ENCODE data around the gene IGFL1.
A peak's percentile ranks its signal among the peaks of the same experiment; 100 is the strongest.
"Not testable (repeated sequence)": the region's sequence is repeated elsewhere in the genome, so short reads cannot be mapped to it uniquely, and the experiment has no call there.

IGFL1 gene

DNA sequence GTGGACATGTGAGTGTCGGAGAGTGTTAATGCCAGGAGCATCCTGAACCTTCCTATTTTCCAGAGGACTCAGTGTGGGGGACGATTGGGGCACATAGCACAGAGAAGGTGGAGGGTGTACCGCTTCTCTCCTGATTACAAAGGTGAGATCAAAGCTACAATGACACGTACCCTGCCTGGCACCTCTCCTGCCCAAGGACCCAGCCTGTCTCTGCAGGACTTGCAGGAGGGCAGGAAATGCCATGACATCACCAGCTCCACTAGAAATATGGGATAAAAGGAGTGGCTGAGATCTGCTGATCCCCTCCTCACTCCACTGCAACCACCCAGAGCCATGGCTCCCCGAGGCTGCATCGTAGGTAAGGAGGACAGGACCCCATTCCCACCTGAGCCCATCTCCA lies at the start of gene IGFL1:
Gene IGFL1, plus strand, starts transcription at position 301 of the 400 bp plus-strand sequence. Its CDS starts 33 bp downstream, at position 334.
- H3K27me3 ChIP-seq (ENCODE audit: insufficient read depth, low read length), result peaks cover 67% of the 10 kb centered on the region
- no peaks in the 10 kb centered on the region for H3K79me2 ChIP-seq (ENCODE audit: control insufficient read depth, insufficient read depth, low read length, unreplicated experiment)
- no peak within 1 kb of the TSS for H2AFZ ChIP-seq (ENCODE audit: low read length, unreplicated experiment)
- H3K27ac ChIP-seq (ENCODE audit: low read depth, low read length), result no peak within 1 kb of the TSS
- no peaks in the 10 kb centered on the region for H3K4me1 ChIP-seq (ENCODE audit: control insufficient read depth, insufficient read depth, low read length, unreplicated experiment)
- no peak within 1 kb of the TSS for H3K4me3 ChIP-seq (ENCODE audit: low read depth, low read length)
- H3K36me3 ChIP-seq (ENCODE audit: insufficient read depth, low read length), result no peaks in the 10 kb centered on the region

DNA sequence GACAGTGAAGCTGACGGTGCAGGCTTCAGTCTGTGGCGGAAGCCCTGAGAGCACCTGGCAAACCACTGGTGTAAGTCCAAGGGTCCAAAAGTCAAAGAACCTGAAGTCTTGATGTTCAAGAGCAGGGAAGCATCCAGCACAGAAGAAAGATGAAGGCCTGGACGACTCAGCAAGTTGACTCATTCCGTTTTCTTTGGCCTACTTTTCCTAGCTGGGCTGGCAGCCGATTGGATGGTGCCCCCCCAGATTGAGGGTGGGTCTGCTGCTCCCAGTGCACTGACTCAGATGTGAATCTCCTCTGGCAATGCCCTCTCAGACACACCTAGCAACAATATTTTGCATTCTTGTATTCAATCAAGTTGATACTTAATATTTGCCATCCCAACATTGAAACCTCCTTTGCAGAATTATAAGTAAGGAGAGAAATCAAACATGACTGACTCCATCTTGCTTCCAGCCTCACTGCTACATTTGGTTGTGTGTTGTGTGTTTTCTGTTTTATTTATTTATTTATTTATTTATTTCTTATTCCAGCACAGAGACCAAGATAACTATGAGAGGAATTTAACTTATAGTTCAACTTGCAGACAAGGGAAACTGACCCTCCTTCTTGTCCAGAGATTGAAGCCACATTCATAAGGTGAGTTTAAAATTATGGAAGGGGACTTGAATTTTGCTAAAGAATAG lies 48.7 kb upstream of the IGFL1 start:
- Histone ChIP-seq H3K36me3 (ENCODE audit: insufficient read depth, low read length) (no peaks in the 10 kb centered on the region), H3K4me3 (ENCODE audit: low read depth, low read length) (no peak overlapping the region), H3K4me1 (ENCODE audit: control insufficient read depth, insufficient read depth, low read length, unreplicated experiment) (peaks cover 7% of the 10 kb centered on the region), H2AFZ (ENCODE audit: low read length, unreplicated experiment) (no peak overlapping the region), H3K79me2 (ENCODE audit: control insufficient read depth, insufficient read depth, low read length, unreplicated experiment) (no peaks in the 10 kb centered on the region), H3K27ac (ENCODE audit: low read depth, low read length) (peak overlapping the region; percentile 64), H3K27me3 (ENCODE audit: insufficient read depth, low read length) (no peaks in the 10 kb centered on the region)

DNA sequence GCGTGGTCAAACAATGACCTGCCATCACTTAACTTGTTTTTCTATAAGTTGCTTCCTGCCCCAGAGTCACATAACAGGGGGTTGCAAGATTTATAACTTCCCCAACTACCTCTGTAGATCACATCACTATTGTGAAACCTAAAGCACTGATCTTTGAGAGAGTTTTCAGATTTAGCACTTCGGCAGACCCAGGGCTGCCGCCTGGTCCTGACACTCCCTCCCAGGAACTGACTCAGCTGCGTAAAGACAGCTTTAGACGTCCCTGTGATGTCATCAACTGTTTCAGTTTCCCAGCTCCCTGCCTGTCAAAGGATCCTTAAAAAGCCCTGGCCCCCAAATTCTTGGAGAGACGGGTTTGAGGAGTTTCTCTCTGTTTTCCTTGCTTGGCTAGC lies 48.2 kb upstream of the IGFL1 start:
- no peak overlapping the region for H2AFZ ChIP-seq (ENCODE audit: low read length, unreplicated experiment)
- no peaks in the 10 kb centered on the region for H3K36me3 ChIP-seq (ENCODE audit: insufficient read depth, low read length)
- H3K4me3 ChIP-seq (ENCODE audit: low read depth, low read length), result no peak overlapping the region
- H3K4me1 ChIP-seq (ENCODE audit: control insufficient read depth, insufficient read depth, low read length, unreplicated experiment), result peaks cover 7% of the 10 kb centered on the region
- H3K79me2 ChIP-seq (ENCODE audit: control insufficient read depth, insufficient read depth, low read length, unreplicated experiment), result no peaks in the 10 kb centered on the region
- peak overlapping the region; percentile 64 for H3K27ac ChIP-seq (ENCODE audit: low read depth, low read length)
- H3K27me3 ChIP-seq (ENCODE audit: insufficient read depth, low read length), result no peaks in the 10 kb centered on the region

DNA sequence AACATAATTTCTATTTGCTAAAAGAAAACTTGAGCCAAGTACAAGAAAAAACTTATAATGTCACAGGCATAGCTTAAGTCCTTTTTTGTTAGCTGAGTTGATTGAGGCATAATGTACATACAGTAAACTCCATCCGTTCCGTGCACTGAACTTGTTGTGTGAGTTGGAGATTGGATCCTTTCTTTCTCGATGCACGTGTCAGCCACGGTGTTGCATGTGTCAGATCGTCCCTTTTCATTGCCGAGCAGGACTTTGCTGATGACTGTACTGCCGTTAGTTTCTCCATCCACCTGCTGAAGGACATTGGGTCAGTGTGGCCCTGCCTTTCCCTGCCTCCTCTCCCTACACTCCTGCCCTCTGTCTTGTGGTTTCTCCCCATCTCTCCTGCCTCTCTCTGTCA lies 47.1 kb upstream of the IGFL1 start:
- H3K4me3 ChIP-seq (ENCODE audit: low read depth, low read length), result no peak overlapping the region
- H3K4me1 ChIP-seq (ENCODE audit: control insufficient read depth, insufficient read depth, low read length, unreplicated experiment), result peaks cover 7% of the 10 kb centered on the region
- no peaks in the 10 kb centered on the region for H3K79me2 ChIP-seq (ENCODE audit: control insufficient read depth, insufficient read depth, low read length, unreplicated experiment)
- H2AFZ ChIP-seq (ENCODE audit: low read length, unreplicated experiment), result no peak overlapping the region
- no peaks in the 10 kb centered on the region for H3K36me3 ChIP-seq (ENCODE audit: insufficient read depth, low read length)
- H3K27me3 ChIP-seq (ENCODE audit: insufficient read depth, low read length), result no peaks in the 10 kb centered on the region
- no peak overlapping the region for H3K27ac ChIP-seq (ENCODE audit: low read depth, low read length)

DNA sequence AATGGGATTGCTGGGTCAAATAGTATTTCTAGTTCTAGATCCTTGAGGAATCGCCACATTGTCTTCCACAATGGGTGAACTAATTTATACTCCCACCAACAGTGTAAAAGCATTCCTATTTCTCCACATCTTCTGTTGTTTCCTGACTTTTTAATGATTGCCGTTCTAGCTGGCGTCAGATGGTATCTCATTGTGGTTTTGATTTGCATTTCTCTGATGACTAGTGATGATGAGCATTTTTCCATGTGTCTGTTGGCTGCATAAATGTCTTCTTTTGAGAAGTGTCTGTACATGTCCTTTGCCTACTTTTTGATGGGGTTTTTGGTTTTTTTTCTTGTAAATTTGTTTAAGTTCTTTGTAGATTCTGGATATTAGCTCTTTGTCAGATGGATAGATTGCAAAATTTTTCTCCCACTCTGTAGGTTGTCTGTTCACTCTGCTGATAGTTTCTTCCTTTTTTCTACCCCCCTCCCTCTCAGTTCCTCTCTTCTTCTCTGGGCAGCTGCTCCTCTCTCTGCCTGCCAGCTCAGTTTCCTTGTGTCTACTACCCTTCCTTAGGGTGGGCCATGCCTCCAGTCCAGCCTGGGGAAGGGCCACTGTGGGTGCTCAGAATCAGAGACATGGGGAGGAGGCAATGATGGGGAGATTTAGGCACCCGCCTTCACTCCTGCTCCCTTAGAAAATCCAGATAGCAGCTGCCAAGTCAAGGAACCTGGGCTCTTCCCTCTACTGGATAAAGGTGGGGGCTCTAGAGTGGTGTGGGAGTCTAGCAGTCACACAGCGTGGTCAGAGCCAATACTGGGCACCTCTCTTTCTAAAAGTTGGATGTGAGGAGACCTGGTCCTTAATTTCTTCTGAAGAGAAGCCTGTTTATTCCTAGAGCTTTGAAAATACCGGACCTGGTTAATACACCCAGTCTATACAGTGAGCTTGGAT lies 44.5 kb upstream of the IGFL1 start:
- H3K27ac ChIP-seq (ENCODE audit: low read depth, low read length), result peak overlapping the region; percentile 34; the same call in 1 of the 2 replicates
- H2AFZ ChIP-seq (ENCODE audit: low read length, unreplicated experiment); H3K4me1 ChIP-seq (ENCODE audit: control insufficient read depth, insufficient read depth, low read length, unreplicated experiment); H3K79me2 ChIP-seq (ENCODE audit: control insufficient read depth, insufficient read depth, low read length, unreplicated experiment); H3K4me3 ChIP-seq (ENCODE audit: low read depth, low read length); H3K36me3 ChIP-seq (ENCODE audit: insufficient read depth, low read length): not testable (repeated sequence)
- peaks cover 13% of the 10 kb centered on the region for H3K27me3 ChIP-seq (ENCODE audit: insufficient read depth, low read length)

DNA sequence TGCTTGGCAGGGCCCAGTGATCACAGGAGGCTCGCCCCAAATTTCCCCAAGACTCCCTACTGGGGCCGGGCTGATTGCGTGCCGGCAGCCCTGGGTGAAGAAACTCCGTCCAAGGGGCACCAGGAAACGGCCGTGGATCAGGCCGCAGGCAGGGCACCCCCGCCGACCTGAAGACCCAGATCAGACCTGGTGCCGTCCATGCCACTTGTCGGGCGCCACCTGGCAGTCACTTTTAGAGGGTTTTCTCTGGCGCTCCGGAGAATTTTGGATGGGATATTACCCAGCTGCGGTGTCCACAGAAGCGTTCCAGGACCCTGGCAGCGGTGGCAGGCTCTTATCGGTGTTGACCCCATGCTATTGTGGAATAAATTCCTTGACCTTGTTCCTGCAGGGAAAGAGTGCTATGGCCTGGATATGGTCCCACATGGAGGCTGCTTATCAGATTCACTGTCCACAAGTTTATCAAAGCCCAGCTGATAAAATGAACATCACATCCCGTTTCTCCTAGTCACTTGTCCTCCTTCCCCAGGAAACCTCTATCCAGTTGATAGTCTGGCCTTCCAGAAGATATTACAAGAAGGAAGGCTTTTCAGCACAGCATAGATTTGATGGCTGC lies 43.3 kb upstream of the IGFL1 start:
- Histone ChIP-seq H3K4me3 (ENCODE audit: low read depth, low read length) (no peak overlapping the region), H2AFZ (ENCODE audit: low read length, unreplicated experiment) (no peak overlapping the region), H3K27me3 (ENCODE audit: insufficient read depth, low read length) (peaks cover 21% of the 10 kb centered on the region), H3K79me2 (ENCODE audit: control insufficient read depth, insufficient read depth, low read length, unreplicated experiment) (no peaks in the 10 kb centered on the region), H3K27ac (ENCODE audit: low read depth, low read length) (no peak overlapping the region), H3K36me3 (ENCODE audit: insufficient read depth, low read length) (no peaks in the 10 kb centered on the region), H3K4me1 (ENCODE audit: control insufficient read depth, insufficient read depth, low read length, unreplicated experiment) (peaks cover 2% of the 10 kb centered on the region)

DNA sequence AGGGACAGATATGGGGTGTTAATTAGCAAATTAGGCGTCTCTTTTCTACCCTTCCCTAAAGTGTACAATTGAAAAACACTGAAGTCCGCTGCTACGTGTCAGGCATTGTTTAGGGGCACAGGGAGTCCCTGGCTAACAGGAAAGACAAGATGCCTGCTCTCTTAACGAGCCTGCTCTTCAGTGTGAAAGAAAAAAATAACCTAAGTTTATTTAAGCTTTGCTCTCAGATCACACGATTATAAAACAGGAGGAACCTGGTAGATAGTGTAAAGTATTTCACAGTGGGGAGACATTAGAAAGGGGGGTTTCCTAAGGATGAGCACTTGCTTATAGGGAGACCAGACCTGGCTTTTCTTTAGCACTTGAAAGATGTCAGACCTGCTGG lies 42.8 kb upstream of the IGFL1 start:
- H3K4me1 ChIP-seq (ENCODE audit: control insufficient read depth, insufficient read depth, low read length, unreplicated experiment), result no peaks in the 10 kb centered on the region
- H3K4me3 ChIP-seq (ENCODE audit: low read depth, low read length), result no peak overlapping the region
- peaks cover 21% of the 10 kb centered on the region for H3K27me3 ChIP-seq (ENCODE audit: insufficient read depth, low read length)
- no peak overlapping the region for H2AFZ ChIP-seq (ENCODE audit: low read length, unreplicated experiment)
- H3K36me3 ChIP-seq (ENCODE audit: insufficient read depth, low read length), result no peaks in the 10 kb centered on the region
- H3K79me2 ChIP-seq (ENCODE audit: control insufficient read depth, insufficient read depth, low read length, unreplicated experiment), result no peaks in the 10 kb centered on the region
- no peak overlapping the region for H3K27ac ChIP-seq (ENCODE audit: low read depth, low read length)

- no peak overlapping the region for H3K27ac ChIP-seq (ENCODE audit: low read depth, low read length)
- H3K4me1 ChIP-seq (ENCODE audit: control insufficient read depth, insufficient read depth, low read length, unreplicated experiment), result peaks cover 11% of the 10 kb centered on the region
- H3K36me3 ChIP-seq (ENCODE audit: insufficient read depth, low read length), result no peaks in the 10 kb centered on the region
- H3K4me3 ChIP-seq (ENCODE audit: low read depth, low read length), result no peak overlapping the region
- peaks cover 21% of the 10 kb centered on the region for H3K27me3 ChIP-seq (ENCODE audit: insufficient read depth, low read length)
- H2AFZ ChIP-seq (ENCODE audit: low read length, unreplicated experiment), result no peak overlapping the region
- no peaks in the 10 kb centered on the region for H3K79me2 ChIP-seq (ENCODE audit: control insufficient read depth, insufficient read depth, low read length, unreplicated experiment)
Observed at GRCh38 chr19:46189971-46190888, 39.3 kb upstream of the IGFL1 start.

DNA sequence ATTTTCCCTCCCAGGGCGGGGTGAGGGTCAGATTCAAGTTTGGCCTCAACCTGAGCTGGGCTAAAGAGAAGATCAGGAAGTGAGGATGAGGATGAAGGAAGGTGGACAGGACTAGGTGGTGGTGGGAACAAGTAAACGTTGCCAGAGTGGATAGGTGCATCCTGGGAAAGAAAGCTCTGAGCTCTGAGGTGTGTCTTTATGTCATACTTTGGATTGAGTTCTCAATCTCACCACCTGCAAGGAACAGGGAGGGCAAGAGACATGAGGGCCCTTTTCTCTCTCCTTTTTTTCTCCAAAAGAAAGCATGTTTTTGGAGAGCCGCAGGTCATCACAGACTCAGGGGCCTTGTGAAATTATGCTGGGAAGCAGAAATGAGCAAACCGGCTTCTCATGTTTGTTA lies 38.2 kb upstream of the IGFL1 start:
- no peak overlapping the region for H2AFZ ChIP-seq (ENCODE audit: low read length, unreplicated experiment)
- H3K4me1 ChIP-seq (ENCODE audit: control insufficient read depth, insufficient read depth, low read length, unreplicated experiment), result peaks cover 11% of the 10 kb centered on the region
- no peaks in the 10 kb centered on the region for H3K36me3 ChIP-seq (ENCODE audit: insufficient read depth, low read length)
- H3K27me3 ChIP-seq (ENCODE audit: insufficient read depth, low read length), result peaks cover 21% of the 10 kb centered on the region
- H3K4me3 ChIP-seq (ENCODE audit: low read depth, low read length), result no peak overlapping the region
- no peaks in the 10 kb centered on the region for H3K79me2 ChIP-seq (ENCODE audit: control insufficient read depth, insufficient read depth, low read length, unreplicated experiment)
- H3K27ac ChIP-seq (ENCODE audit: low read depth, low read length), result no peak overlapping the region

- Histone ChIP-seq H3K27me3 (ENCODE audit: insufficient read depth, low read length) (peaks cover 23% of the 10 kb centered on the region), H3K4me3 (ENCODE audit: low read depth, low read length) (no peak overlapping the region), H3K27ac (ENCODE audit: low read depth, low read length) (no peak overlapping the region), H2AFZ (ENCODE audit: low read length, unreplicated experiment) (no peak overlapping the region), H3K36me3 (ENCODE audit: insufficient read depth, low read length) (no peaks in the 10 kb centered on the region), H3K79me2 (ENCODE audit: control insufficient read depth, insufficient read depth, low read length, unreplicated experiment) (no peaks in the 10 kb centered on the region), H3K4me1 (ENCODE audit: control insufficient read depth, insufficient read depth, low read length, unreplicated experiment) (peaks cover 11% of the 10 kb centered on the region)
Observed at GRCh38 chr19:46191972-46192371, 37.6 kb upstream of the IGFL1 start.

All from ACC112 (cell line).